WTC11 (cell line): ENCODE data around the gene PCDH20. TPM values are rescaled to one million over a fixed set of nuclear protein-coding genes. Genes with fewer than 3 reads are reported as not detected.

Experiments used
- ATAC-seq: fragments of 200-7000 bp; cut with Tn5 transposase; 2 replicates; pipeline ENCODE4 v1.10.0; 2021; ENCODE audit warnings: mild to moderate bottlenecking, moderate library complexity
- CTCF ChIA-PET: fragments of 300-600 bp; sonication (Branson Sonifier 250); formaldehyde crosslinking; loops from one replicate; lab custom pipeline; 2021; ENCODE audit warnings: antibody characterized with exemption; lab: Charles Lee
- POLR2A ChIA-PET: fragments of 350-600 bp; sonication (Branson Sonifier 250); formaldehyde crosslinking; loops from one replicate; lab custom pipeline; 2021; ENCODE audit warnings: antibody characterized with exemption; lab: Charles Lee
- DNase-seq: peaks from one replicate; pipeline ENCODE4 v3.0.0; 2021; ENCODE audit warnings: low spot score
- H3K27ac Mint-ChIP-seq: 2 replicates; pipeline ENCODE4 v1.8.0; 2021; ENCODE audit warnings: mixed read lengths
- H3K27me3 Mint-ChIP-seq: 2 replicates; pipeline ENCODE4 v1.8.0; 2021; ENCODE audit warnings: low read depth, mild to moderate bottlenecking, moderate library complexity, mixed read lengths
- H3K36me3 Mint-ChIP-seq: 2 replicates; pipeline ENCODE4 v1.8.0; 2021; ENCODE audit warnings: mixed read lengths
- H3K4me1 Mint-ChIP-seq: 2 replicates; pipeline ENCODE4 v1.8.0; 2022; ENCODE audit warnings: mixed read lengths
- H3K4me3 Mint-ChIP-seq: 2 replicates; pipeline ENCODE4 v1.8.0; 2021; ENCODE audit warnings: mild to moderate bottlenecking, moderate library complexity, mixed read lengths
- H3K9me3 Mint-ChIP-seq: 2 replicates; pipeline ENCODE4 v1.8.0; 2021; ENCODE audit warnings: mixed read lengths
- CDX4 ChIP-seq: fragments of 250-450 bp; sonication (Bioruptor Pico); IDR thresholded peaks from 2 replicates; pipeline ENCODE4 v1.9.0; 2021; ENCODE audit warnings: moderate library complexity, mild to moderate bottlenecking, inconsistent platforms, borderline replicate concordance
- CTCF ChIP-seq: fragments of 200-600 bp; IDR thresholded peaks from 2 replicates; pipeline ENCODE4 v1.8.0; 2022; ENCODE audit warnings: antibody characterized with exemption
- ELF4 ChIP-seq: sonication (generic); formaldehyde crosslinking; IDR thresholded peaks from 2 replicates; pipeline ENCODE4 v1.8.1; 2022; ENCODE audit warnings: low read depth, mild to moderate bottlenecking, moderate library complexity, missing genetic modification reagents
- ERG ChIP-seq: fragments of 250-450 bp; sonication (Bioruptor Pico); IDR thresholded peaks from 2 replicates; pipeline ENCODE4 v1.8.0; 2021; ENCODE audit warnings: mild to moderate bottlenecking
- ETV6 ChIP-seq: sonication (generic); formaldehyde crosslinking; IDR thresholded peaks from 2 replicates; pipeline ENCODE4 v1.8.1; 2022; ENCODE audit warnings: mild to moderate bottlenecking, missing genetic modification reagents
- FOXJ3 ChIP-seq: sonication (generic); formaldehyde crosslinking; IDR thresholded peaks from 2 replicates; pipeline ENCODE4 v1.9.0; 2021; ENCODE audit warnings: missing genetic modification reagents, mild to moderate bottlenecking, borderline replicate concordance
- FOXP1 ChIP-seq: sonication (generic); formaldehyde crosslinking; IDR thresholded peaks from 2 replicates; pipeline ENCODE4 v1.8.0; 2022; ENCODE audit warnings: missing genetic modification reagents, mild to moderate bottlenecking, moderate library complexity, borderline replicate concordance
- FOXP4 ChIP-seq: sonication (generic); formaldehyde crosslinking; IDR thresholded peaks from 2 replicates; pipeline ENCODE4 v1.8.0; 2022; ENCODE audit warnings: mild to moderate bottlenecking, missing genetic modification reagents
- GABPB1 ChIP-seq: sonication (generic); formaldehyde crosslinking; IDR thresholded peaks from 2 replicates; pipeline ENCODE4 v1.8.1; 2023; ENCODE audit warnings: mild to moderate bottlenecking, missing genetic modification reagents
- HMGA2 ChIP-seq: fragments of 250-450 bp; sonication (Bioruptor Pico); IDR thresholded peaks from 2 replicates; pipeline ENCODE4 v1.4.0; 2021; ENCODE audit warnings: mild to moderate bottlenecking, moderate library complexity
- HMGXB4 ChIP-seq: sonication (generic); formaldehyde crosslinking; IDR thresholded peaks from 2 replicates; pipeline ENCODE4 v1.8.1; 2023; ENCODE audit warnings: mild to moderate bottlenecking, moderate library complexity, missing genetic modification reagents
- JUN ChIP-seq: sonication (generic); formaldehyde crosslinking; IDR thresholded peaks from 2 replicates; pipeline ENCODE4 v1.8.0; 2023; ENCODE audit warnings: mild to moderate bottlenecking, missing genetic modification reagents
- MAX ChIP-seq: sonication (generic); formaldehyde crosslinking; IDR thresholded peaks from 2 replicates; pipeline ENCODE4 v1.8.0; 2022; ENCODE audit warnings: mild to moderate bottlenecking, missing genetic modification reagents
- MLX ChIP-seq: sonication (generic); formaldehyde crosslinking; IDR thresholded peaks from 2 replicates; pipeline ENCODE4 v1.8.1; 2023; ENCODE audit warnings: mild to moderate bottlenecking, missing genetic modification reagents, moderate library complexity
- MXD4 ChIP-seq: fragments of 250-450 bp; sonication (Bioruptor Pico); IDR thresholded peaks from 2 replicates; pipeline ENCODE4 v1.8.0; 2021; ENCODE audit warnings: mild to moderate bottlenecking, moderate library complexity, borderline replicate concordance
- NFATC4 ChIP-seq: fragments of 250-450 bp; sonication (Bioruptor Pico); IDR thresholded peaks from 2 replicates; pipeline ENCODE4 v1.9.0; 2021; ENCODE audit warnings: mild to moderate bottlenecking
- NR1H2 ChIP-seq: sonication (generic); formaldehyde crosslinking; IDR thresholded peaks from 2 replicates; pipeline ENCODE4 v1.9.0; 2021; ENCODE audit warnings: mild to moderate bottlenecking, moderate library complexity, missing genetic modification reagents
- OVOL2 ChIP-seq: fragments of 250-450 bp; sonication (Bioruptor Pico); IDR thresholded peaks from 2 replicates; pipeline ENCODE4 v1.9.0; 2021; ENCODE audit warnings: mild to moderate bottlenecking, borderline replicate concordance
- PRRX2 ChIP-seq: fragments of 250-450 bp; sonication (Bioruptor Pico); IDR thresholded peaks from 2 replicates; pipeline ENCODE4 v1.8.0; 2021; ENCODE audit warnings: mild to moderate bottlenecking
- SMAD3 ChIP-seq: sonication (generic); formaldehyde crosslinking; IDR thresholded peaks from 2 replicates; pipeline ENCODE4 v1.8.0; 2022; ENCODE audit warnings: missing genetic modification reagents, mild to moderate bottlenecking, borderline replicate concordance
- SP1 ChIP-seq: sonication (generic); formaldehyde crosslinking; conservative IDR thresholded peaks from 2 replicates; pipeline ENCODE4 v1.8.1; 2022; ENCODE audit warnings: missing genetic modification reagents
- TCF7 ChIP-seq: sonication (generic); formaldehyde crosslinking; IDR thresholded peaks from 2 replicates; pipeline ENCODE4 v1.8.0; 2022; ENCODE audit warnings: mild to moderate bottlenecking, low read depth, missing genetic modification reagents, moderate library complexity
- ZNF423 ChIP-seq: fragments of 250-450 bp; sonication (Bioruptor Pico); IDR thresholded peaks from 2 replicates; pipeline ENCODE4 v2.1.2; 2022; ENCODE audit warnings: mild to moderate bottlenecking, moderate library complexity
- ZNF671 ChIP-seq: fragments of 250-450 bp; sonication (Bioruptor Pico); IDR thresholded peaks from 2 replicates; pipeline ENCODE4 v1.8.0; 2021; ENCODE audit warnings: mild to moderate bottlenecking
- total RNA-seq: library from RNA; stranded (reverse); gene quantifications from 3 replicates; pipeline ENCODE4 v1.2.3, GENCODE V29; 2021

PCDH20 gene
- total RNA-seq, 1 experiment from 2014 or later = 1.3 TPM

- Mint-ChIP-seq H3K36me3 (no peaks in the 10 kb centered on the region), H3K4me1 (peaks cover 22% of the 10 kb centered on the region), H3K9me3 (no peaks in the 10 kb centered on the region), H3K4me3 (peak overlapping the region; percentile 92)
- ATAC-seq = peak; percentile 98
- TF ChIP-seq HMGA2 (CRISPR knock-in tag) = no peak
- TF ChIP-seq ELF4 (CRISPR knock-in tag) = no peak
- TF ChIP-seq GABPB1 = no peak
- no peak for TF ChIP-seq PRRX2
- TF ChIP-seq TCF7 (CRISPR knock-in tag) = no peak
- TF ChIP-seq MXD4 (CRISPR knock-in tag) = no peak
- no peak for TF ChIP-seq FOXJ3 (CRISPR knock-in tag)
- TF ChIP-seq ZNF423 = no peak
- TF ChIP-seq ETV6 (CRISPR knock-in tag) = peak; percentile 82; the same call in 1 of the 2 replicates
- no peak for TF ChIP-seq CTCF
- TF ChIP-seq JUN (CRISPR knock-in tag) = no peak
- TF ChIP-seq HMGXB4 (CRISPR knock-in tag) = peak; percentile 35; the same call in 1 of the 2 replicates
- no peak for TF ChIP-seq CDX4 (CRISPR knock-in tag)
- TF ChIP-seq SP1 (CRISPR knock-in tag) = 0 out of 2 replicates have a peak, but pooled peaks have one; percentile 24
- TF ChIP-seq, all 79 proteins: peak for 3
- H3K27ac Mint-ChIP-seq = peak overlapping the region; percentile 68; the same call in 1 of the 2 replicates
- H3K27me3 Mint-ChIP-seq = peaks cover 47% of the 10 kb centered on the region
- peak; percentile 81 for DNase-seq
- ChIA-PET POLR2A (interaction anchor here (0.5 to 0.6 kb wide), 2 partner anchors 558 to 1601 kb away, joined by 3 to 5 read pairs; no protein-coding TSS in a partner anchor), CTCF (interaction anchor here (0.7 to 1.8 kb wide), 3 partner anchors 51 to 787 kb away, joined by 3 to 10 read pairs (median 8); no protein-coding TSS in a partner anchor)
Measured at GRCh38 chr13:61415058-61415721, 459 bp downstream of the PCDH20 start.

- no peak for DNase-seq
- no peak for ATAC-seq
- POLR2A ChIA-PET = interaction anchor here (0.5 to 0.6 kb wide), 2 partner anchors 558 to 1602 kb away, joined by 3 to 5 read pairs; no protein-coding TSS in a partner anchor
- CTCF ChIA-PET = interaction anchor here (1.8 kb wide), 2 partner anchors 51 to 539 kb away, joined by 8 to 10 read pairs; no protein-coding TSS in a partner anchor
- H3K9me3 Mint-ChIP-seq = no peaks in the 10 kb centered on the region
- 0 out of 2 replicates have a peak overlapping the region, but pooled peaks have one; percentile 8 for H3K27ac Mint-ChIP-seq
- H3K4me3 Mint-ChIP-seq = peak overlapping the region; percentile 92
- peaks cover 22% of the 10 kb centered on the region for H3K4me1 Mint-ChIP-seq
- peaks cover 47% of the 10 kb centered on the region for H3K27me3 Mint-ChIP-seq
- H3K36me3 Mint-ChIP-seq = no peaks in the 10 kb centered on the region
- TF ChIP-seq ZNF671 (CRISPR knock-in tag) (no peak), MLX (CRISPR knock-in tag) (no peak), CTCF (no peak), NR1H2 (no peak), ELF4 (CRISPR knock-in tag) (no peak), FOXJ3 (CRISPR knock-in tag) (no peak), PRRX2 (no peak), ERG (CRISPR knock-in tag) (no peak), MAX (CRISPR knock-in tag) (no peak), FOXP4 (no peak), OVOL2 (no peak), SMAD3 (CRISPR knock-in tag) (no peak), FOXP1 (CRISPR knock-in tag) (no peak), NFATC4 (CRISPR knock-in tag) (no peak)
Measured at GRCh38 chr13:61414686-61415057, 977 bp downstream of the PCDH20 start.
